COLO829 (cell line): Measurements from ENCODE around the gene GATA2.

Source experiments
- DNase-seq: peaks from one replicate; pipeline ENCODE4 v3.0.0; 2012; ENCODE audit warnings: low spot score

Gene GATA2

DNA sequence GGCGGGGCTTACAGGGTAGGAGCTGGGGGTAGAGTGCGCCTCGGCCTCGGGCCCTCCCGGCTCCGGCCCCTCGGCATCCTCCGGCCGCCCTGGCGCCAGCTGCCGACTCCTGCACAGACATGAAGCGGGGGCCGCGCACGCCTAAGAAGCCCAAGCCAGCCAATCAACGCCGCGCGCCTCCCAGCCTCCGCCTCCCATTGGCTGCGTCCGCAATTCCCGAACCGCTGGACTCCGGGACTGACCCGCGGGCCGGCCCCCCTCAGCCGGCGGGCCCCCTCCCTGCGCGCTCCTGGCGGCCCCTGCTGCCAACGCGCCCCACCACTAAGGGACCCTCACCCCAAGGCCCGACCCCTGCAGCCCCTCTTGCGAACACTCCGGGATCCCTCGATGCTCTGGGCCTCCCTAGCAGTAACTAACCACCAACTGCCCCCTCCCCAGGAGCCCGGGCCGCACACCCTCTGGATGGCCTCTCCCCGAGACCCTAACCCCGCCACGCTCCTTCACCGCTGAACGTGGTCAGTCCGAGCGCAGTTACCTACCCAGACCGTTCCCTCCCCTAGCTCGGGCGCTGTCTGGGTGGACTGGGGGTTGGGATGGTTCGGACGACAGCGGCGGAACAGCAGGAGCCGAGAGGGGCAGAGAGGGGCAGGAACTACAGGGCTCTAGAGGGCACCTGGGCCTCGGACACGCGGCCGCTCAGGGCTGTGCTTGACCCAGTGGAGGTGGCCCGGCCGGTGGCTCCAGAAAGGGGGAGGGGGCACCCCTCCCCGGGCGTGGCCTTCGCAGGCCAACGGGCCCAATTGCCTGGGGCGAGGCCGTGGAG lies 5.0 kb downstream of the GATA2 start:
- peak; percentile 80 for DNase-seq

DNA sequence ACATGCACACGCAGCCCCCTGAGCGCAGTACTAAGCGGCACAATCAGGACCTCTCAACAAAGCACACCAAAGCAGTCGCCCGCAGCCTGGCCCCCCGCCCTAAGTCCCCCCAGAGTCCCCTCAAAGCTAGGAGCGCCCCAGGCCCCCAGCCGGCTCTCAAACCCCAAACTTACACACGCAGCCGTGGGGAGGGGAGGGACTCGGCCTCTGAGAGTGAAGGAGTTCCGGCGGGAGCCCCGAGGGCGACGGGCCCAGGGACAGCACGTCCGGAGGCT lies 5.5 kb downstream of the GATA2 start:
- no peak for DNase-seq

DNA sequence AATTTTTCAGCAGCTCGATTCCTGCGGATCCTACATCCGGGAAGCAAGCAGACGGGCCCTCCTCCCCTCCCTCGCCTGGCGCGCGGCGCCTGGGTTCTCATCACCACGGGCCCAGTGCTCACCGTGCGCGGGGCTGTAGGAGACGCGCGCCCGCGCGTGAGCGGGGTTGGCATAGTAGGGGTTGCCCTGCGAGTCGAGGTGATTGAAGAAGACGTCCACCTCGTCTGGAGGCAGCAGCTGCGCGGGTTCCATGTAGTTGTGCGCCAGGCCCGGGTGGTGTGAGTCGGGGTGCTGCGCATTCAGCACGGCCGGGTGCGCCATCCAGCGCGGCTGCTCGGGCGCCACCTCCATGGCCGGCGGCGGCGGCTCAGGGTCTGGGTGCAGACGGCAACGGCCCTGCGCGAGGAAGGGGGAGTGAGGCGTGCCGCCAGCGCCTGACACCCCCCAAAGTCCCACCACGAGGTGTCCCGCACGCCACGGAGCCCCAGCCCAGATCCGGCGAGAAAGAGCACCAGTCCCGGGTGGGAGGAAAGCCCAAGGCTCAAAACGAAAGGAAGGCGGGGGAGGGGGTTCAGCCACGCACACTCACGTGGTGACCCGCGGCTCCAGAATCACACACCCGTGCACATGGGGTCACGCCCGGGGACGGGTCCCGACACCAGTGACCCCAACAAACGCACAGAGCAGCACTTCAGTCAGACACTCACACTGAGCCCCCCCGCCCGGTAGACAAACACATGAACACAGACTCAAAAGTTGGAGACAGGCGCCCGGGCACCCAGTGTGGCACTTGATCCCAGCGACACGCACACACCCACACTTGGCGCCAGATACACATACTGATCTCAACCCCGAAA lies 6.1 kb downstream of the GATA2 start:
- DNase-seq: no peak

DNA sequence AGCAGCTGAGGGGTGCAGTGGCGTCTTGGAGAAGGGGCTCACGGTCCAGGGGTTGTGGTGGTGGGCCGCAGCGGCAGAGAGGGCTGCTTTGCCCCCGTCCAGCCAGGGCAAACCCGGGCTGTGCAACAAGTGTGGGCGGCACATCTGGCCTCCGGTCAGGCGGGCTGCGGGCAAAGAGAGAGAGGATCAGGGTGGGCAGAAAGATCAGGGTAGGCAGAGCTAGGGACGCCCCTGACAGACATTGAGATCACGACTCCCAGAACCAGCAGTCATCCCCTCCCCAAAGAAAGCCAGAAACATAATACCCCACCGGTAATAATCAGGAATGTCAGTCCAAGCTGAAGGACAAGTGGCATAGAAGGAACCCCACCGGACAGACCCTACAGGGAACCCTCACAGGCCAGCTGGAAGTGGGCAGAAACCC lies 6.8 kb downstream of the GATA2 start:
- DNase-seq: no peak

DNA sequence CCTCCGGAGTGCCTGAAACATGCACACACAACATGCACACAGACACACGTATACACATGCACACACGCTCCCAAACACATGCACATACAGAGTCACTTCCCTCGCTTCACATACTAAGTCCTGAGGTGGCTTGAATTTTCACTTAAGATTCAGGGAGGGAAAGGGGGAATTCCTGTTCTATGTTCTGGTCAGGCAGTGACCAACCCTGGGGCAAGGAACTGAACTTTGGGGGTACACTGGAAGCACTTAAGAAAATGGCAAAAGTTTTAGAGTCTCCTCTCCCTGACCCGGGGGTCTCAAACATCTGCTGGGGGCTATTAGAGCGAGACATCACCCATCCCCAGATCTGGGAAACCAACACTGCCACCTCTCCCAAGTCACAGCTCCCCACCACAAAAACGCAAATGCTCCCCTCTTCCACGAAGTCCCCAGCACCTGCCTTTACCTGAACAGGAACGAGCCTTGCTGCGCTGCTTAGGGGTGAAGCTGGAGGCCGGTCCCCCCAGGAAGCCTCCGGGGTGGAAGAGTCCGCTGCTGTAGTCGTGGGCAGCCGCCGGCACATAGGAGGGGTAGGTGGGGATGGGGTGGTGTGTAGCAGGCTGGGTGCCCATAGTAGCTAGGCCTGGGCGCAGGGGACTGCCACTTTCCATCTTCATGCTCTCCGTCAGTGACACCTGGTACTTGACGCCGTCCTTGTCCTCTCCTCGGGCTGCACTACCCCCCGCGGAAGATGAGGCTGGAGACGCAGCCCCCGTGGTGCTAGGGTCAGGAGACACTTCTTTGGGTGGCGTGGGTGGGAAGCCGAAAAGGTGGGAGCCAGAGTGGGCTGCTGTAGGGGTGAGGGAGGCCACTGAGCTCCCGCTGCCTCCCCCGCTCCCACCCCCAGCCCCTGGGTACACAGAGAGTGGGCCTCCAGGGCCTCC lies 7.5 kb downstream of the GATA2 start:
- no peak for DNase-seq

DNA sequence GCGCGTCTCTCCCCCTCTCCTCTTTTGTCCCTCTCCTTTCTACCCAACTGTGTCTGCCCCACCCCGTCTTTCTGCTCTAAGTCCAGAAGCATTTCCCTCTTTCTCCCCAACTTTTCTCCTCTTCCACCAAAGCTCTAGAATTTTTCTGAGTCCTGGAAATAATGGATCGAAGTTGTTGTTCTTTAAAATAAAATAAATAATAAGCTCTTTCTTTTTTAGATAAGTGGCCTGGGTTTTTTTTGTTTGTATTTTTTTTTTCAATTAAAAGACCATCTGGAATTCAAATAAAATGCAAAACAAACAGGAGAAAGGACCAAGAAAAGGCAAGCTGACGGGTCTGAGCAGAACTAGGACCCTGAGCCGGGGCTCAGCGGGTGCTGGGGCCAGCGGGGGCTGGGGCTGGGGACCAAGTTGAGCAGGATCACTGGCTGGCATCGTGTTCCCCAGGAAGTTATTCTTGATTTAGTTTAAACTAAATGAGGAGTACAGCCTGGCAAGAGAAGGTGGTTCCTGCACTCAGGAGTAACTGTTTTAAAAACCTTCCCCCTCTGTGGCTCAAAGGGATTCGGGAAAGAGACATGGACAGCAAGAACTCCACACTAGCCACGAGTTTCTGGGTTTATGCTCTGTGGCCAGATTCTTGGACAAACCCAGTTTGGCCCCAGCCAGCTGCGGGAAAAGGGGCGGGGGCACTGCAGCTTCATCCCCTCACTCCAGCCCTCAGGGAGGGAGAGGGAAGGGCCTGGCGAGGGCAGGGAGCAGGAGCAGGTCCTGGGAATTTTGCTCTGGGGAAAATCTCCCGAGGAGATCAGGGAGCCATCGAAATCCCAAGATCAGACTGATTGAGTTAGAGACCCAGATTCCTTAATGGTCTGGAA lies 8.4 kb downstream of the GATA2 start:
- DNase-seq: no peak

DNA sequence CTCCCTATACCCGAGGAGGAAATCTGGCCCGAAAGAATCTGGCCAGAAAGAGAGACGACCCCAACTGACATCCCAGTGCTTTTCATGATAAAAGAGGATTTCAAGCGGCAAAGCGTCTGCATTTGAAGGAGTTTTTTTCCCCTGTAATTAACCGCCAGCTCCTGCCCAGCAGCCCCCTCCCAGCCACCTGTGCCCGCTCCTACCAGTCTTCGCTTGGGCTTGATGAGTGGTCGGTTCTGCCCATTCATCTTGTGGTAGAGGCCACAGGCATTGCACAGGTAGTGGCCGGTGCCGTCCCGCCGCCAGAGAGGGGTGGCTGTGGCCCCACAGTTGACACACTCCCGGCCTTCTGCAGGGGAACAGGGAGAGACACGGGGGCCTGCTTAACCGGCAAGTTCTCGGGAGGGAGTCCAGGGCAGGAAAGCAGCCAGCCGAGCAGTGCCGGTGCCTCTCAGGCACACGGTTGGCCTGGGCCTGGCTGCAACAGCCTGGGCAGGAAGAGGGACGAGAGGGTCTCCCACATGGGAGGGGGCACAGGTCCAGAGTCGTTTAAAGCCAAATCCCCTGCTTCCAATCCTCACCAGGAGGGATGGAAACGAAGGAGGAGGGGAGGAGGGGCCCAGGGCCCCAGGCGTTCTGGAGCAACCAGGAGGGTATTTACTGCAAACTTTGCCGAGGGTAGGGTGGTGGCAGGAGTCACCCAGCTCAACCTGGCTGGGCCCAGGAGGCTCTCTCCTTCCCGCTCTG lies 9.2 kb downstream of the GATA2 start:
- no peak for DNase-seq

DNA sequence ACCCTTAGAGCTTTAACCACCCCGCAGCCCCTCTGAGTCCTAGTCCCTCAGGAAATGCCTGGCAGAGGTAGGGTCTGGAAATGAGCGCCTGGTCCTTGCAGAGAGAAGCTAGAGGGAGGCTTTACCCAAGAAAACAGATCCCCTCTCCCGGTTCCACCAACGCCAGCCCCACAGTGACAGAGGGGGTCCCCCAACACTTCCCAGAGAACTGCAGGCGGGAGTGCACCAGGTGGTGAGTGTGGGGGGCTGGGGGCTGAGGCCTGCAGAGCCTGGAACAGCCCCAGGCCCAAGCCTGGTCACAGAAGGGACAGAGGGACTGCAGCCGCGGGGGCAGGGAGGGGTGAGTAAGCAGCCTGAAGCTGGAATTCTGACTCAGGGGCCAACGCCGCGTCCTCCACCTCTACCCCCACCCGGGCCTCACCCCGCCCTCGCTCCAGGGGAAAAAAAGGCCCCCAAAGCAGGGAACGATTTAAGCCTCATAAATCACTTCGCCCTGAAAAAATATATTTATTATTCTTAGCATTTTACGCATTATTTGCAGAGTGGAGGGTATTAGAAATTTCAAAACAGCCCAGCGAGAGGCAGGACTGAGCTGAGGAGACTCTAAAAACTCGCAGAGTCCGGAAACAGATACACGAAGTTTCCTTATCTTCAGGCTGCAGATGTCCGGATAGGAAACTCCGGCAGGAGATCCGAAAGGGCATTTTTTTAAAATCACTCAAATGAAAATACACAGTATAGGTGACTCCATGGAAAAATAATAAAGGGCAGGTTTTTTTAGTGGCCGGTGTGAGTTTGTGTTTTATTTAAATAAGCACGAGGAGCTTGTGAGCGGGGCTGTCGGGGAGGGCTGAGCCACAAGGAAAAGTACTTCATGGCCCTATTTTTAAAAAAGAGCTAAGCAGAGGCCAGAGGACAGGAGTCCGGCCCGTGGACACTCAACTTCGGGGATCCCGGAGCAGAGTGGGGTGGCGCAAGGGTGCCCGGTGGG lies 10.0 kb downstream of the GATA2 start:
- DNase-seq: no peak

DNA sequence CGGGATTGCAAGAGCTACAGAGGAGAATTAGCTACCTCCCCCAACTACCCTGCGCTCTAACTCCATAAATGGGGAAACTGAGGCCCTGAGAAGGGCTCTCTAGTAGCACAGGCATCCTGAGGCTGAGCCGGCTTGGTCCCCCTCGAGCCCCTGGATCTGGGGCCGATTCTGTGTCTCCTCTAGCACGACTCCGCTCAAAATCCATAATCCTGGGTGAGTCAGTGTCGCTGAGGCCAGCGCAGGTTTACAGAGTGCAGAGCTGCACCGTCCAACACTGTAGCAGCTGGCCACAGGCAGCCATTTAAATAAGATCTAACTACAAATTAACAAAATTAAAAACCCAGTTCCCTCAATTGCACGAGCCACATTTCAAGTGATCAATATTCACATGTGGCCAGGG lies 10.8 kb downstream of the GATA2 start:
- no peak for DNase-seq

DNA sequence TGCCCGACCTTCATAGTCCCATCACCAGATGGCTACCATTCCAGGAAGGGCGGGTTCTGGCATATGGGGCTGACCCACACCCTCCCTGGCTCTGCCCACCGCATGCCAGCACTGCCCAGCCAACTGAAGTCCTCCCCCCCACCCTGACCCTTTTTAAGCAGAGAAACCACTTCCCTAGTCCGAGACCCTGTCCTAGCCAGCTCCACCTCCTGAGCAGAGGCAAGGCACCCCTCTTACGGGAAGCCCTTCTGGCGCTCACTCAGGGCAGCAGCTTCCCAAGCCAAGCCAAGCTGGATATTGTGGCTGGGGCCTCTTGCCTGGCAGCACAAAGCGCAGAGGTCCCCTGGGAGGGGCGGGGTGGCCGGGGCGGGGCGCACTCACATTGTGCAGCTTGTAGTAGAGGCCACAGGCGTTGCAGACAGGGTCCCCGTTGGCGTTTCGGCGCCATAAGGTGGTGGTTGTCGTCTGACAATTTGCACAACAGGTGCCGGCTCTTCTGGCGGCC lies 11.5 kb downstream of the GATA2 start:
- DNase-seq: no peak

DNA sequence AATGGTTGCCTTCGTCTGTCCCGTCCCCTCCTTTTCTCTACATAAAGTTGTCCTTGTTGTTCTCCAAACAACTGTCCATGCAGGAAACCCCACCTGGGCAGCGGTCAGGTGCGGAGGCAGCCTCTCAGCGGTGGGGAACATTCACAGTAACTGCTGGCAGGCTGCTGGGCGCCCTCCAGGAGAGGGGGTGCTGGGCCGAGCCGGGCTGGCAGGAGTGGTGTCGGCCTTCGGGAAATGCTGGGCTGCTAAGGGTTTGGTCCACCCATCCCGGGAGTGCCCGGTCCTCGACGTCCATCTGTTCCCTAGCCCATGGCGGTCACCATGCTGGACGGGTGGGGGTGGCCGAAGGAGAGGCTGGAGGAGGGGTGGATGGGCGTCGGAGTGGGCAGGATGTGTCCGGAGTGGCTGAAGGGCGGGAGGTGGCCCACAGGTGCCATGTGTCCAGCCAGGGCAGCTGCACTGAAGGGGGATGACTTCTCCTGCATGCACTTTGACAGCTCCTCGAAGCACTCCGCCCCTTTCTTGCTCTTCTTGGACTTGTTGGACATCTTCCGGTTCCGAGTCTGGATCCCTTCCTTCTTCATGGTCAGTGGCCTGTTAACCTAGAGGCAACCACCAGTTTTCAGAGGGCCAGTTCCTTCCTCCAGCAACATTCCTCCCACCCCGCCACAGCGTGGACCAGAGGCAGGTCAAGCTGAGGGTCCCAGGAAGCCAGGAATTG lies 12.1 kb downstream of the GATA2 start:
- no peak for DNase-seq

DNA sequence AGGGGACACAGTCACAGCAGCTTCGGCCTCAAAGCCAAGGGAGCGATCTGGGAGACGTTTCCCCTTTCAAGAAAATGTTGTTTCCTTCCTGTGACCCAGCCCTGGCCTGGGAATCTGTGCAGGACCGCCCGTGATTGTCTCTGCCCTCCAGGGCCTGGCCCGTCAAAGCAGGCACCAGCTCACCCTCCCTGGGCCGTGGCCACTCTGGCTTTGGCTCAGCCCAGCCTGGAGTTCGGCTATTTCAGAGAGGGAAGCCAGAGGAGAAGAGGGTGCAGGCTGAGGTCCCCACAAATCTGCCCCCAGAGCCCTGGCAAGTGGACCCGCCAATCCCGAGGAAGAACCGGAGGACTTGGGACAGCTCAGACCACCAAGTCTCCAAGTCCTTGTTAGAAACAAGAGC lies 12.7 kb downstream of the GATA2 start:
- DNase-seq: no peak

DNA sequence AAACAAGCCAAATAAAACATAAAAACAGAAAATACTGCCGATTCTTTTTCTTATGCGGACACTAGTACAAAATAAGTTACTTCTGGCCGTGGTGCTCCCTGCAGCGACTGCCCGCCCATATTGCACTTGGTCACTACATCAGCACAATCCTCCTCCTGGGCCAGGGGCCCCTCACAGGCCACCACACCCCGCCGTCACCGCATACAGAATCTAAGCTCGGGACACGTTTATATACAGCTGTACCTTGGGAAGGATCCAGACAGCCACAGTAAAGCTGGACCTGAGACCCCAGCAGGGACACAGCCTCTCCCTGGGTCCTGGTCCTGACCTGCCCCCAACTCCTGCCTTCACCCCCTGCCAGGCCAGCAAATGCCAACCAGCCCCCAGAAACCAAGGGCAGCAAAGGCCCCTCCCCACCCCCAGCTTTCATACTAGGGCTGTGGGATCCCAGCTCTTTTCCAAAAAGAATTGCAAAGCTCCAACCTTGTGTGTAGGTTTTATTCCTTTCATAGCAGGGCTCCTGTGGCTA lies 13.4 kb downstream of the GATA2 start:
- no peak for DNase-seq

DNA sequence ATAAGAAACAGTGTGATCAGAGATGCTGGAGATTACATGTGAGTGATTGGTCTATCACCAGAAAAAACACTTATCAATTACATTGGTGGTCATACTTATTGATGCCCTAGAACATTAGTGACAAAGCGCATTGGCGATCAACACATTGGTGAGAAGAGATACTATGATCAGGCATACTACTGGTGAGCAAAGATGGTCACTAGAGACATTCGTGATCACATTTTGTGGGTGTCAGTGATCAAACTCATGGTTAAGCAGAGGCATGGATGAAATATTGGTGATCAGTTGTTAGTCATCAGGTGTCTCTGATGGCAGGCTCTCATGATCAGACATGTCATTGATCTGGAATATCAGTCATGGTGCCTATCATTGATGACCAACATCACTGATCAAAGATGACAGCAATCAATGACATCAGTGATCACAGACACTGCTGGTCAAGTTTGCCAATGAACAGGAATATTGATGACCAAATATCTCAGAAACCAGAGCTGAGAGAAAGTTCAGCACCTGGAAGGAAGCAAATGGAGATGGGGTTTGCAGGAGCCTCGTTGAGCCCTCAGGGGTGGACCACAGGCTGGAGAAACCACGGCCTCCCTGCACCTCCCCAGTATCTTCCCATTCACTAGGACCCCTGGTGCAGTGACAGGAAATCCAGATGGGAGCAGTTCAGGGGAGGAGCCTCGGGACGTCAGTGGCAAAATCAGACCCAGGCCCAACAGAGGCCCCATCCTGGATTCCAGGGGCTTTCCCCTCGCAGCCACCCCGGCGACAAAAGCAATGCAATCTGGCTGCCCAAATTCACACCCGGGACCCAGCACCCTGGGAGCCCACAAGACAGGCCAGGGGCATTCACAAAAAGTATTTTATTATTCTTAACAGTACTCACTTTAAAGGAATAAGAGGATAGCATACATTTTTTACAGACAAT lies 14.2 kb downstream of the GATA2 start:
- DNase-seq: no peak

DNA sequence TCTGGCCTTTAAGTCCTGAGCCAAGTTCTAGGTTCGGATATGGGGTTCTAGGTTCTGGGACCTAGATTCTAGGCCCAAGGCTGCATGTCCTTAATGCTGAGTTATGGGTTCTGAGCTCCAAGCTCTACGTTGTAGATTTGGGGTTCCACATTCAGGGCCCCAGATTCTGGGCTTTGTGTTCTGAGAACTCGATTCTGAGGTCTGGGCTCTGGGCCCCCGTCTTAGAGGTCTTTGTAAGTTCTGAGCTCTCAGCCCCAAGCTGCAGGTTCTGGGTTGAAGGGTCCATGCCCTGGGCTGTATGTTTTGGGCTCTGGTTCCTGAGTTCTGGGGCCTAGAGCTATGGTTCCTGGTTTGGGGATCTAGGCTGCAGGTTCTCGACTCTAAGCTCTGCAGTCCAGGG lies 16.3 kb downstream of the GATA2 start:
- no peak for DNase-seq

DNA sequence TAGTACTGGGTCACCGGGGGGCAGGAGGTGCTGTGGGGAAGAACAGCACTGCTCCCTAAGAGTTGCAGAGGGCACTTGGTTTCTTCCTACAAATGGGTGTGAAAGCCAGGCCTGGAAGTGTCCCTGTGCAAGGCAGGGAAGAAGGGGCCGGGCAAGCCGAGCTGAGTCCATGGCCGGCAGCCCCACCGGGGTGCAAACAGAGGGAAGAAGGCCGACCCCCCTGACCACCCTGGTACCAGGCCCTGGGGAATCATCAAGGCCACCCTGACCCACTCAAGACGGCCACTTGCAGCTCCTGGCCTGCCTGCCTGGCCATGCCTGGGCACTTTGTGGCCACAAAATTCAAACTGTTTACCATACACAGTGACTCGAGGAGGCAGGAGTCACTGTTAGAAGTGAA lies 17.6 kb downstream of the GATA2 start:
- DNase-seq: no peak

DNA sequence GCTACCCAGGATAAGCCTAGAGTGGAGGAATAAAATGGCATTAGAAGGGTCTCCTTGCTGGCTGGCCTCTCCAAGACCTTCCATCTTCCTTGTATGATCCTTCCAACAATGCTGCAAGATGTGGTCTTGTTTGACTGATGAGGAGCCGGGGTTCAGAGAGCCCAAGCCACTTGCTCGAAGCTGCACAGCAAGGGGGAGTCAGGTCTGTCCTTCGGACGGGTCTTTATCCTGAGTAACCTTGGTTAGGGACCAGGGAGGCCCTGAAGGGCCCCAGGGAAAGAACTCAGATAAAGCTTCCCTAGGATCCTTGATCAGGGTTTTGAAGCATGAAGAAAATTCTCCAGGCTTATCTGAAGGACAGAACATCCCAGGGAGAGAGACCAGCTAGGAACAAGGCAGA lies 19.3 kb downstream of the GATA2 start:
- no peak for DNase-seq
